Smooth muscle cell (in vitro differentiated cells): ENCODE data around the gene ZMIZ1. TPM values are rescaled to one million over a fixed set of nuclear protein-coding genes. Genes with fewer than 3 reads are reported as not detected.

Source experiments
- DNase-seq: peaks from one replicate; lab custom pipeline; 2025; ENCODE audit not compliant: unreplicated experiment; lab: John Stamatoyannopoulos, UW
- H2AFZ ChIP-seq: fragments of 200-600 bp; sonication (generic); 2 replicates; pipeline ENCODE4 v1.6.0; 2016; ENCODE audit warnings: antibody characterized with exemption, low read depth, mild to moderate bottlenecking
- H3F3A ChIP-seq: fragments of 200-600 bp; sonication (generic); 2 replicates; pipeline ENCODE4 v1.6.0; 2017; ENCODE audit warnings: antibody characterized with exemption, low read depth
- H3K27ac ChIP-seq: fragments of 200-600 bp; sonication (generic); 2 replicates; pipeline ENCODE4 v1.5.1; 2016; ENCODE audit warnings: low read depth, mild to moderate bottlenecking
- H3K27me3 ChIP-seq: fragments of 200-600 bp; sonication (generic); 2 replicates; pipeline ENCODE4 v1.6.1; 2016; ENCODE audit warnings: low read depth, mild to moderate bottlenecking
- H3K36me3 ChIP-seq: fragments of 200-600 bp; sonication (generic); 2 replicates; pipeline ENCODE4 v1.5.1; 2016; ENCODE audit warnings: low read depth
- H3K4me1 ChIP-seq: fragments of 200-600 bp; sonication (generic); 2 replicates; pipeline ENCODE4 v1.5.1; 2016; ENCODE audit warnings: low read depth
- H3K4me2 ChIP-seq: fragments of 200-600 bp; sonication (generic); 2 replicates; pipeline ENCODE4 v1.6.0; 2016; ENCODE audit warnings: mild to moderate bottlenecking
- H3K4me3 ChIP-seq: fragments of 200-600 bp; sonication (generic); 2 replicates; pipeline ENCODE4 v1.5.1; 2016; ENCODE audit warnings: mild to moderate bottlenecking
- H3K79me2 ChIP-seq: fragments of 200-600 bp; sonication (generic); 2 replicates; pipeline ENCODE4 v1.6.0; 2016; ENCODE audit warnings: low read depth, mild to moderate bottlenecking
- H3K9ac ChIP-seq: fragments of 200-600 bp; sonication (generic); 2 replicates; pipeline ENCODE4 v1.6.0; 2016; ENCODE audit warnings: low read depth
- H3K9me3 ChIP-seq: fragments of 200-600 bp; sonication (generic); replicated peaks from 2 replicates; pipeline ENCODE4 v1.5.1; 2016; ENCODE audit warnings: low read depth
- H4K20me1 ChIP-seq: fragments of 200-600 bp; sonication (generic); 2 replicates; pipeline ENCODE4 v1.6.0; 2016; ENCODE audit warnings: low read depth
- WGBS: methylation state at CpG from one replicate; pipeline ENCODE4 v1.1.7; 2016; ENCODE audit warnings: low lambda C conversion rate; 5-methylcytosine and 5-hydroxymethylcytosine counted together
- polyA plus RNA-seq: library from polyadenylated mRNA; unstranded; fragments of >200 nt; fragmentation: Nextera tagmentation; extraction: Ambion mirVana; gene quantifications from 2 replicates; pipeline ENCODE4 v1.2.1, GENCODE V29; 2016
- total RNA-seq: library from RNA; depleted of rRNA; stranded (reverse); fragments of >200 nt; gene quantifications from 2 replicates; pipeline ENCODE4 v1.2.3, GENCODE V29; 2014
- TF ChIP-seq, protein P1 (sequence below): fragments of 200-600 bp; sonication (generic); IDR thresholded peaks from 2 replicates; pipeline ENCODE4 v1.5.1; 2017; ENCODE audit warnings: borderline replicate concordance, mild to moderate bottlenecking, antibody characterized with exemption; ENCODE audit not compliant: insufficient read depth, poor library complexity, severe bottlenecking

ZMIZ1 gene
- total and polyA plus RNA-seq, 2 experiments from 2014 or later: 24.2 to 31.3 TPM

DNA sequence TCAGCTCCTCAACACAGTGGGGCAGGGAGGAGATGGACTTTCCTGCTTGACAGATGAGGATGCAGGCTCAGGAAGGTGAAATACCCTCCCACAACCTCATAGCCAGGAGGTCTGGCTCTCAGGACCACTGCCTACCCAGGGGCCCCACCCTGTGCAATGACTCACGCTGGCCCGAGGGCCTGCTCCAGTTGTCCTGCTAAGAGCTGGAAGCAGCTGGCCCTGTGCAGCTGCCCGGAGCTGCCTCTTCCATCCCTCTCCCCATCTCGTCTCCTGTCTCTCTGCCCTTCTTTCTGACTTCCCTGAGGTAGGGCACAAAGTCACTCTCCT is 123.9 kb downstream of the ZMIZ1 start:
- H3K27ac ChIP-seq: no peak overlapping the region
- peaks cover 4% of the 10 kb centered on the region for H3F3A ChIP-seq
- H3K9me3 ChIP-seq: no peaks in the 10 kb centered on the region
- H3K36me3 ChIP-seq: no peaks in the 10 kb centered on the region
- TF ChIP-seq, protein P1, sequence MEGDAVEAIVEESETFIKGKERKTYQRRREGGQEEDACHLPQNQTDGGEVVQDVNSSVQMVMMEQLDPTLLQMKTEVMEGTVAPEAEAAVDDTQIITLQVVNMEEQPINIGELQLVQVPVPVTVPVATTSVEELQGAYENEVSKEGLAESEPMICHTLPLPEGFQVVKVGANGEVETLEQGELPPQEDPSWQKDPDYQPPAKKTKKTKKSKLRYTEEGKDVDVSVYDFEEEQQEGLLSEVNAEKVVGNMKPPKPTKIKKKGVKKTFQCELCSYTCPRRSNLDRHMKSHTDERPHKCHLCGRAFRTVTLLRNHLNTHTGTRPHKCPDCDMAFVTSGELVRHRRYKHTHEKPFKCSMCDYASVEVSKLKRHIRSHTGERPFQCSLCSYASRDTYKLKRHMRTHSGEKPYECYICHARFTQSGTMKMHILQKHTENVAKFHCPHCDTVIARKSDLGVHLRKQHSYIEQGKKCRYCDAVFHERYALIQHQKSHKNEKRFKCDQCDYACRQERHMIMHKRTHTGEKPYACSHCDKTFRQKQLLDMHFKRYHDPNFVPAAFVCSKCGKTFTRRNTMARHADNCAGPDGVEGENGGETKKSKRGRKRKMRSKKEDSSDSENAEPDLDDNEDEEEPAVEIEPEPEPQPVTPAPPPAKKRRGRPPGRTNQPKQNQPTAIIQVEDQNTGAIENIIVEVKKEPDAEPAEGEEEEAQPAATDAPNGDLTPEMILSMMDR: no peak
- H3K27me3 ChIP-seq: no peaks in the 10 kb centered on the region
- H3K9ac ChIP-seq: no peak overlapping the region
- peaks cover 20% of the 10 kb centered on the region for H3K4me1 ChIP-seq
- WGBS: 23% methylated on average over 4 of the region's 4 CpGs
- H3K4me3 ChIP-seq: no peak overlapping the region
- no peak for DNase-seq
- peaks cover 90% of the 10 kb centered on the region for H4K20me1 ChIP-seq
- H2AFZ ChIP-seq: no peak overlapping the region
- no peak overlapping the region for H3K4me2 ChIP-seq
- peaks cover 37% of the 10 kb centered on the region for H3K79me2 ChIP-seq

DNA sequence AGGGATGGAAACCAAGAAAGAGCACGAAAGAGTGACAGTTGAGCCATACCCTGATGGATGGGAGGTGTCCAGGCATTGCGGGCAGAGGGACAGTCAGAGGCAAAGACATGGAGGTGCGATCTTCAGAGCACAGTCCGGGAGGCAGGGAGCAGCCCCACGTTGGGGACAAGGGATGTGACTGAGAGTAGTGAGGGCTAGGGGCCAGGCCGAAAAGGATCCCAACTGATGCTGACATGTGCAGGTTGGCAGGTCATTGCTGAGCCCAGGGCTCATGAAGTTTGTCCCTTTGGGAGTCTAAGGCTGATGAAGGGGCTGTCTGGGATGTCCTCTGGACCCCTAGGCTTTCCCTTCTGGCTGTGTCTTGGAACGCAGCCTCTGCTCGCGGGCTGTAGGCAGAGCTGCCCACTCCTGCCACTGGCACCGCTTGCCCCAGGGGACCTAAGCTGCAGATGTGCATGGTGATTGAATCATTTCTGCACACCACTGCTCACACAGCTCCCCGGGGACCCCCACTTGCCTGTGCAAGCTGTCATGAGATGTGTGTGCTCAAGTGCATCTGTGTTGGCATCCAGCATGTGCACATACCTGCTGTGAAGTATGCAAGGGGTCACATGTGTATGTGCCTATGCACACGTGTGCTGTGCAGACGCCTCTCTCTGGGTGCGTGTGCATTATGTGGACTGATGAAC is 125.1 kb downstream of the ZMIZ1 start:
- DNase-seq: no peak
- TF ChIP-seq, protein P1: no peak
- H3K4me2 ChIP-seq: no peak overlapping the region
- WGBS: 93% methylated on average over 14 of the region's 14 CpGs
- peaks cover 4% of the 10 kb centered on the region for H3F3A ChIP-seq
- H3K9ac ChIP-seq: no peak overlapping the region
- H3K27me3 ChIP-seq: no peaks in the 10 kb centered on the region
- H3K27ac ChIP-seq: no peak overlapping the region
- H3K36me3 ChIP-seq: no peaks in the 10 kb centered on the region
- no peaks in the 10 kb centered on the region for H3K9me3 ChIP-seq
- H3K4me1 ChIP-seq: peaks cover 11% of the 10 kb centered on the region
- H2AFZ ChIP-seq: no peak overlapping the region
- no peak overlapping the region for H3K4me3 ChIP-seq
- H4K20me1 ChIP-seq: peaks cover 96% of the 10 kb centered on the region
- H3K79me2 ChIP-seq: peaks cover 49% of the 10 kb centered on the region

DNA sequence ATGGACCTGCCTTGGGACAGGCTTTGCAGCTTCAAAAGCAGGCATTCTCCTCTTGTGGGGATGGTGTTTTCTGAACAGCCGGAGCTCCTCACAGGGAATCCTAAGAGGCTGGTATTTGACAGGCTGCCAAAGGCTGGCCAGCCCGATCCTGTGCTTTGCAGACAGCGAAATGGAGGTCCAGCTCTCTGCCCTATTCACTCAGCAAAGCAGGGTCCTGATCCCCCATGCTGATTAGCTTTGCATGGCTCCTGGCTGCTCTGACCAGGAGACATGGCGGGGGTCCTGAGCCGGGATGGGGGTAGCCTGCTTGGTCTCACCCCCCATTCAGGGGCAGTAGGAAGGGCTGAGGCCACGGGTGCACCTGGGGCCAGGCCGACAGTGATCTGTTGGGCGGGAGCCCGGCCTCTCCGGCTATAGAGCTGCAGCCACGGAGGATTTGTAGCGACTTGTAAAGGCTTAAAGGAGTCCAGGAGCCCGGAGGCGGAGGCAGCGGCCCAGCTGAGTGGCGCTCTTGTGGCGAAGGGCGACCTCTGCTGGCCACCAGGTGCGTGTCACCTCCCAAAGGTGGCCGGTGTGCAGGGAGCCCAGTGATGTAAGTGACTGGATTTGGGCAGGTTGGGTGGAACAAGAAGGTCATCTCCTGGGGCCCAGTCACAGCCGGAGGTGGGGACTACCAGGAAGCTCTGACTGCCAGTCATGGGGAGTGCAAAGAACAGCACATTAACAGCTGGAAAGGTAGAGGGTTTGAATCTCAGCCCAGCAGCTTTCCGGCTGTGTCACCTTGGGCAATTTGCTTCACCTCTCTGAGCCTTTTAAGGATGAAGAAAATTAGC is 126.5 kb downstream of the ZMIZ1 start:
- Histone ChIP-seq H3K36me3 (no peaks in the 10 kb centered on the region), H3K4me3 (no peak overlapping the region), H3K4me2 (peak overlapping the region; percentile 41), H2AFZ (no peak overlapping the region), H3K27ac (peak overlapping the region; percentile 33), H3K9ac (no peak overlapping the region), H4K20me1 (peaks cover 93% of the 10 kb centered on the region), H3K4me1 (peaks cover 7% of the 10 kb centered on the region), H3K79me2 (peaks cover 49% of the 10 kb centered on the region), H3F3A (peaks cover 4% of the 10 kb centered on the region), H3K27me3 (no peaks in the 10 kb centered on the region), H3K9me3 (no peaks in the 10 kb centered on the region)
- DNase-seq: peak; percentile 55
- TF ChIP-seq, protein P1: peak; percentile 95
- WGBS: 16% methylated on average over 22 of the region's 22 CpGs
